GM10847 (cell line): ENCODE results near the gene RBBP9.

Source experiments
- POLR2A ChIP-seq: IDR thresholded peaks from 2 replicates; pipeline ENCODE4 v1.6.1; 2011; ENCODE audit not compliant: insufficient read length; ENCODE audit errors: extremely low read depth

Gene RBBP9

GRCh38 chr20:18496740-18497592 lies at the start of gene RBBP9:
RBBP9 (minus strand) TSS chr20:18497225; CDS start chr20:18497167, 58 bp downstream.
- peak; percentile 42 for TF ChIP-seq POLR2A

GRCh38 chr20:18545566-18545965 lies 48.5 kb upstream of the RBBP9 start:
- no peak for TF ChIP-seq POLR2A

GRCh38 chr20:18543932-18544331 lies 46.9 kb upstream of the RBBP9 start:
- no peak for TF ChIP-seq POLR2A

GRCh38 chr20:18543216-18543615 lies 46.2 kb upstream of the RBBP9 start:
- no peak for TF ChIP-seq POLR2A

- TF ChIP-seq POLR2A = no peak
Measured at GRCh38 chr20:18541741-18542140, 44.7 kb upstream of the RBBP9 start.

- TF ChIP-seq POLR2A = no peak
Measured at GRCh38 chr20:18537651-18538050, 40.6 kb upstream of the RBBP9 start.

GRCh38 chr20:18533978-18534644 lies 37.1 kb upstream of the RBBP9 start:
- TF ChIP-seq POLR2A = no peak

- TF ChIP-seq POLR2A = no peak
Measured at GRCh38 chr20:18533491-18533890, 36.5 kb upstream of the RBBP9 start.

GRCh38 chr20:18532626-18533025 lies 35.6 kb upstream of the RBBP9 start:
- no peak for TF ChIP-seq POLR2A

GRCh38 chr20:18529041-18529440 lies 32.0 kb upstream of the RBBP9 start:
- TF ChIP-seq POLR2A = no peak

- no peak for TF ChIP-seq POLR2A
Measured at GRCh38 chr20:18527836-18528235, 30.8 kb upstream of the RBBP9 start.

GRCh38 chr20:18527339-18527738 lies 30.3 kb upstream of the RBBP9 start:
- no peak for TF ChIP-seq POLR2A

- no peak for TF ChIP-seq POLR2A
Measured at GRCh38 chr20:18524646-18525045, 27.6 kb upstream of the RBBP9 start.

- TF ChIP-seq POLR2A = no peak
Measured at GRCh38 chr20:18523066-18523465, 26.0 kb upstream of the RBBP9 start.

- no peak for TF ChIP-seq POLR2A
Measured at GRCh38 chr20:18515973-18516372, 18.9 kb upstream of the RBBP9 start.

- TF ChIP-seq POLR2A = no peak
Measured at GRCh38 chr20:18514127-18514526, 17.1 kb upstream of the RBBP9 start.
